GM12801 (cell line): Measurements from ENCODE around the gene CGB3.

Experiments used
- CTCF ChIP-seq: IDR thresholded peaks from one replicate; pipeline ENCODE4 v1.5.1; 2011; ENCODE audit warnings: control low read depth; ENCODE audit not compliant: insufficient read length; ENCODE audit errors: extremely low read depth

The CGB3 gene

GRCh38 chr19:49020342-49020741 lies 3.8 kb downstream of the CGB3 start:
- TF ChIP-seq CTCF, result no peak

- no peak for TF ChIP-seq CTCF
Measured at GRCh38 chr19:49019242-49019932, 4.7 kb downstream of the CGB3 start.

GRCh38 chr19:49017666-49018351 lies 6.3 kb downstream of the CGB3 start:
- no peak for TF ChIP-seq CTCF

- TF ChIP-seq CTCF, result no peak
Measured at GRCh38 chr19:49017041-49017665, 7.0 kb downstream of the CGB3 start, which contains the start of gene LHB. Gene LHB, minus strand, starts transcription at chr19:49017091. Its CDS starts 10 bp downstream, at chr19:49017081.

GRCh38 chr19:49016067-49016839 lies 7.9 kb downstream of the CGB3 start:
- TF ChIP-seq CTCF, result no peak

- TF ChIP-seq CTCF, result no peak
Measured at GRCh38 chr19:49014870-49015255, 9.3 kb downstream of the CGB3 start.
